Liver (tissue), 9 donors: Measurements from ENCODE around the gene AP5B1. TPM values are rescaled to one million over a fixed set of nuclear protein-coding genes. Genes with fewer than 3 reads are reported as not detected.

Experiments used
- DNase-seq: peaks from one replicate; pipeline ENCODE4 v3.0.0-alpha.2; 2017; ENCODE audit warnings: low spot score
- H3K27ac ChIP-seq, 2 donors: one replicate each; pipeline ENCODE4 v1.7.0; 2013; ENCODE audit warnings: inconsistent platforms in 2 of 2, low read length in 2 of 2, control low read depth in 1 of 2, low read depth in 1 of 2, mild to moderate bottlenecking in 1 of 2
- H3K27me3 ChIP-seq, 4 donors: one replicate each; pipeline versions ENCODE4 v1.6.1 to v1.7.0; 2013; ENCODE audit warnings: low read length in 3 of 4, inconsistent platforms in 1 of 4, mild to moderate bottlenecking in 1 of 4, moderate library complexity in 1 of 4; ENCODE audit not compliant: control insufficient read depth in 4 of 4, insufficient read depth in 4 of 4
- H3K36me3 ChIP-seq, 4 donors: one replicate each; pipeline versions ENCODE4 v1.6.1 to v1.7.0; 2013; ENCODE audit warnings: low read length in 3 of 4, mild to moderate bottlenecking in 3 of 4, low read depth in 1 of 4, moderate library complexity in 1 of 4; ENCODE audit not compliant: control insufficient read depth in 4 of 4, insufficient read depth in 3 of 4
- H3K4me1 ChIP-seq, 4 donors: one replicate each; pipeline versions ENCODE4 v1.6.1 to v1.7.0; 2013; ENCODE audit warnings: low read length in 3 of 4, mild to moderate bottlenecking in 3 of 4, moderate library complexity in 1 of 4; ENCODE audit not compliant: control insufficient read depth in 4 of 4, insufficient read depth in 4 of 4
- H3K4me3 ChIP-seq, 3 donors: one replicate each; pipeline versions ENCODE4 v1.6.1 to v1.7.0; 2013; ENCODE audit warnings: low read length in 3 of 3, control low read depth in 1 of 3, low read depth in 1 of 3, mild to moderate bottlenecking in 1 of 3
- H3K9ac ChIP-seq, 2 donors: one replicate each; pipeline ENCODE4 v1.7.0; 2013; ENCODE audit warnings: low read length in 2 of 2, mild to moderate bottlenecking in 2 of 2, moderate library complexity in 2 of 2, control low read depth in 1 of 2, low read depth in 1 of 2
- H3K9me3 ChIP-seq, 4 donors: one replicate each; pipeline versions ENCODE4 v1.6.1 to v1.7.0; 2013; ENCODE audit warnings: low read length in 3 of 4; ENCODE audit not compliant: control insufficient read depth in 4 of 4
- EGR1 ChIP-seq, 2 donors: IDR thresholded peaks; 2 replicates each; pipeline ENCODE4 v1.6.1; 2016 to 2018; ENCODE audit warnings: antibody characterized with exemption in 2 of 2, low read depth in 2 of 2
- FOXA2 ChIP-seq: IDR thresholded peaks from 2 replicates; pipeline ENCODE4 v1.6.1; 2016; ENCODE audit warnings: antibody characterized with exemption
- HNF4A ChIP-seq, 2 donors: conservative IDR thresholded peaks; 2 replicates each; pipeline ENCODE4 v1.6.1; 2016; ENCODE audit warnings: antibody characterized with exemption in 2 of 2, mild to moderate bottlenecking in 2 of 2
- HNF4G ChIP-seq: IDR thresholded peaks from 2 replicates; pipeline ENCODE4 v1.6.1; 2016; ENCODE audit warnings: antibody characterized with exemption
- REST ChIP-seq: IDR thresholded peaks from 2 replicates; pipeline ENCODE4 v1.6.1; 2016; ENCODE audit warnings: antibody characterized with exemption, mild to moderate bottlenecking
- RXRA ChIP-seq, 2 donors: IDR thresholded peaks; 2 replicates each; pipeline ENCODE4 v1.6.1; 2017 to 2018; ENCODE audit warnings: antibody characterized with exemption in 2 of 2, mild to moderate bottlenecking in 1 of 2
- YY1 ChIP-seq: IDR thresholded peaks from 2 replicates; pipeline ENCODE4 v1.6.1; 2016; ENCODE audit warnings: antibody characterized with exemption, mild to moderate bottlenecking
- ZBTB33 ChIP-seq: IDR thresholded peaks from 2 replicates; pipeline ENCODE4 v1.6.1; 2016; ENCODE audit warnings: antibody characterized with exemption
- WGBS: extraction: QIAGEN DNeasy Blood & Tissue Kit; methylation state at CpG from one replicate; pipeline ENCODE4 v1.1.7; 2013; 5-methylcytosine and 5-hydroxymethylcytosine counted together
- polyA plus RNA-seq, 2 donors: library from polyadenylated mRNA; stranded (reverse) in 1 of 2; unstranded in 1 of 2; fragments of 200-250 nt in 1 of 2; fragments of >200 nt in 1 of 2; fragmentation: Nextera tagmentation in 1 of 2; extraction: Ambion mirVana in 1 of 2; gene quantifications; one replicate each; pipeline versions ENCODE4 v1.2.1 to v1.2.3, GENCODE V29; 2013 to 2015
- total RNA-seq, 2 donors: library from RNA; depleted of rRNA; stranded (reverse); fragments of >200 nt; gene quantifications; one replicate each; pipeline ENCODE4 v1.2.3, GENCODE V29; 2014
- TF ChIP-seq, protein P1 (sequence below): fragments of 150-350 bp; IDR thresholded peaks from 2 replicates; pipeline ENCODE4 v1.5.1; 2017; ENCODE audit warnings: improper control_type of control experiment, low read depth, low read length; ENCODE audit not compliant: missing input control
- TF ChIP-seq, protein P2 (sequence below): IDR thresholded peaks from 2 replicates; pipeline ENCODE4 v1.6.1; 2016; ENCODE audit warnings: antibody characterized with exemption
- donor health status: healthy.
- donor health status: healthy.
- donor health status: healthy.
- donor health status: healthy.
- donor health status: healthy.

The AP5B1 gene
- total and polyA plus RNA-seq, 4 donors, result 2.0 to 10.8 (median 5.0) TPM

DNA sequence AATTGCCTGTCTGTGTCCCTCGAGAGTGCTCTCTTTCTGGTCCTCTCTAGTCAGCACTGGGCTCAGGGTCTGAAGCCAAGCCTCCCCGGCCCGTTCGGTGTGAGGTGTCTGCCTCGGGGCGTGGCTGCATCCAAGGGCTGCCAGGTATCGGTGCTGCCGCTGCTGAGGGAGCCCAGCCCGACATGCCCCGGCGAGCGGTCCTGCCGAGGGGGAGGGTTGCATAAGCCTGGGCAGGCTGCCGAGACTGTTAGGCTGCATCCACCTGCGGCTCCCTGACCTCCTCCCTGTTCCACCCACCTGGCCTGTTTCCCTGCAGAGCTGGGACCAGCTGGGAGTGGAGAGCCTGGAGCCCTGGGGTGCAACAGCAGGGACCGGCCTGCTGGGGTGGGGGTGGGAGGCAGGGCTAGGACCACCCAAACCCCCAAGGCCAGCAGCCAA lies 12.4 kb upstream of the AP5B1 start:
- no peaks in the 10 kb centered on the region for H3K36me3 ChIP-seq
- WGBS, result 37% methylated on average over 16 of the region's 16 CpGs

DNA sequence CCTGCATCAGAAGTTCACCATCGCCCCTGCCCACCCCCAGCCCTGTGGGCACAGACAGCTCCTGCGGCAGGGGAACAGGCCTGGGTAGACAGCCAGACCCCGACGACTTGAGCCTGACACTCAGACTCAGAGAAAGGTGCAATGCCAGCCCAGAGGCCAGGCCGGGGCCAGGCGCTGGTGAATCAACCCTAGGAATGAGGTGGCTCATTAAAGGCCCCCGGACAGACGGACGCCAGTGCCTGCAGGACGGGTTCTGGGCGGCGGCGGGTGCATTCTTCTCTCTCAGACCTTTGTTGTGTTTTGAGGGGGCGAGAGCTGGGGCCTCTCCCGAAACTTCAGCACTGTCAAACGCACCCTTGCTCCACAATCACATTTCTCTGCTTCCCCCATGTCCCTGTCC lies 11.7 kb upstream of the AP5B1 start:
- H3K4me3 ChIP-seq, result no peak overlapping the region
- no peak for DNase-seq
- no peak overlapping the region for H3K27ac ChIP-seq
- H3K36me3 ChIP-seq, result no peaks in the 10 kb centered on the region
- no peak overlapping the region for H3K9ac ChIP-seq
- peaks cover 8 to 12% (median 10%) of the 10 kb centered on the region in 4 donors for H3K4me1 ChIP-seq
- H3K27me3 ChIP-seq, result peaks cover 0 to 9% (median 1%) of the 10 kb centered on the region in 4 donors
- TF ChIP-seq REST, result no peak
- no peak for TF ChIP-seq ZBTB33
- TF ChIP-seq EGR1 (IDR thresholded peaks at IDR 0.05; ENCODE audit: low read depth in 2 of 2), result no peak
- TF ChIP-seq FOXA2, result no peak
- no peak for TF ChIP-seq HNF4G
- no peak for TF ChIP-seq HNF4A (conservative IDR thresholded peaks at IDR 0.05)
- TF ChIP-seq, protein P1, sequence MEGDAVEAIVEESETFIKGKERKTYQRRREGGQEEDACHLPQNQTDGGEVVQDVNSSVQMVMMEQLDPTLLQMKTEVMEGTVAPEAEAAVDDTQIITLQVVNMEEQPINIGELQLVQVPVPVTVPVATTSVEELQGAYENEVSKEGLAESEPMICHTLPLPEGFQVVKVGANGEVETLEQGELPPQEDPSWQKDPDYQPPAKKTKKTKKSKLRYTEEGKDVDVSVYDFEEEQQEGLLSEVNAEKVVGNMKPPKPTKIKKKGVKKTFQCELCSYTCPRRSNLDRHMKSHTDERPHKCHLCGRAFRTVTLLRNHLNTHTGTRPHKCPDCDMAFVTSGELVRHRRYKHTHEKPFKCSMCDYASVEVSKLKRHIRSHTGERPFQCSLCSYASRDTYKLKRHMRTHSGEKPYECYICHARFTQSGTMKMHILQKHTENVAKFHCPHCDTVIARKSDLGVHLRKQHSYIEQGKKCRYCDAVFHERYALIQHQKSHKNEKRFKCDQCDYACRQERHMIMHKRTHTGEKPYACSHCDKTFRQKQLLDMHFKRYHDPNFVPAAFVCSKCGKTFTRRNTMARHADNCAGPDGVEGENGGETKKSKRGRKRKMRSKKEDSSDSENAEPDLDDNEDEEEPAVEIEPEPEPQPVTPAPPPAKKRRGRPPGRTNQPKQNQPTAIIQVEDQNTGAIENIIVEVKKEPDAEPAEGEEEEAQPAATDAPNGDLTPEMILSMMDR, result no peak
- TF ChIP-seq, protein P2, sequence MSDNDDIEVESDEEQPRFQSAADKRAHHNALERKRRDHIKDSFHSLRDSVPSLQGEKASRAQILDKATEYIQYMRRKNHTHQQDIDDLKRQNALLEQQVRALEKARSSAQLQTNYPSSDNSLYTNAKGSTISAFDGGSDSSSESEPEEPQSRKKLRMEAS, result no peak
- TF ChIP-seq YY1, result no peak
- H3K9me3 ChIP-seq, result no peaks in the 10 kb centered on the region
- 90% methylated on average over 16 of the region's 16 CpGs for WGBS

More for the DNA sequence above, 12.4 kb upstream of the AP5B1 start:
- DNase-seq, result no peak
- TF ChIP-seq RXRA (IDR thresholded peaks at IDR 0.05), result peak in 1 of 2 donors; percentile 23
- TF ChIP-seq HNF4A (conservative IDR thresholded peaks at IDR 0.05), result no peak
- no peak for TF ChIP-seq HNF4G
- H3K27me3 ChIP-seq, result peaks cover 0 to 3% (median 0%) of the 10 kb centered on the region in 4 donors
- no peaks in the 10 kb centered on the region for H3K9me3 ChIP-seq
- H3K4me3 ChIP-seq, result no peak overlapping the region
- H3K9ac ChIP-seq, result no peak overlapping the region
- peaks cover 4 to 6% (median 5%) of the 10 kb centered on the region in 4 donors for H3K4me1 ChIP-seq
- H3K27ac ChIP-seq, result no peak overlapping the region
